Inflammatory macrophage treated with lipopolysaccharide for 1 hour (primary cell): ENCODE data around the gene ACAP2.
A peak's percentile ranks its signal among the peaks of the same experiment; 100 is the strongest.
"Not testable (repeated sequence)": the region's sequence is repeated elsewhere in the genome, so short reads cannot be mapped to it uniquely, and the experiment has no call there.

ENCODE experiments used
- DNase-seq, 2 donors: peaks; one replicate each; pipeline ENCODE4 v3.0.0-alpha.2; 2020 to 2022

The ACAP2 gene

DNA sequence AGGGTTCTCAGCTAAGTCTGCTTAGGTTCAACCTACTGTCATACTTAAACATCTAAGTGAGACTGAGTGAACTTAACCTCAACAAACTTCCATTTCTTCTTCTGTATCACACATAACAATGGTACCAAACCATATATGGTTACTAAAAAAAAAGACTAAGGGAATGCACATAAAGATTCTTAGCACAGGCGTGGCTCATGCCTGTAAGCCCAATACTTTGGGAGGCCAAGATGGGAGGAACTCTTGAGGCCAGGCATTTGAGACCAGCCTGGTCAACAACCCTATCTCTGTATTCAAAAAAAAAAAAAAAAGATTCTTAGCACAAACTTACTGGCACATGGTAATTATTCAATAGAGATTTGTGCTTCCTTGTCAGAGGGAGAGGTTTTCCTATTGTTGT lies 57.9 kb downstream of the ACAP2 start:
- DNase-seq = no peak

DNA sequence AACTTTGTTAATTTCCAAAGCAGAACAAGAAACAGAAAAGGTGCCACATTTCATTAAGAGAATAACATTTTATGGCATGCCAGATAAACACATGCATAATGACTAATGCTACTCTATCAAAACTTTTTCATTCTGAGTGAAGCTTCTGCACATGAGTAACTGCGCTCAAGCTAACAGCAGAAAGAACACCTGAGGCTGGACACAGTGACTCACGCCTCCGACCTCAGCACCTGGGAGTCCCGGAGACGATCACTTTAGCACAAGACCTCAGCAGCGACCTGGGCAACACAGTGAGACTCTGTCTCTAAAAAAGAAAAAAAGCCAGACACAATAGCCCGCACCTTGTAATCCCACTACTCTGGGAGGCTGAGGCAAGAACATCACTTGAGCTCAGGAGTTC lies 70.6 kb downstream of the ACAP2 start:
- DNase-seq = no peak

GRCh38 chr3:195366200-195366925 lies 76.5 kb downstream of the ACAP2 start:
- no peak for DNase-seq

GRCh38 chr3:195365371-195365770 lies 77.4 kb downstream of the ACAP2 start:
- no peak for DNase-seq

DNA sequence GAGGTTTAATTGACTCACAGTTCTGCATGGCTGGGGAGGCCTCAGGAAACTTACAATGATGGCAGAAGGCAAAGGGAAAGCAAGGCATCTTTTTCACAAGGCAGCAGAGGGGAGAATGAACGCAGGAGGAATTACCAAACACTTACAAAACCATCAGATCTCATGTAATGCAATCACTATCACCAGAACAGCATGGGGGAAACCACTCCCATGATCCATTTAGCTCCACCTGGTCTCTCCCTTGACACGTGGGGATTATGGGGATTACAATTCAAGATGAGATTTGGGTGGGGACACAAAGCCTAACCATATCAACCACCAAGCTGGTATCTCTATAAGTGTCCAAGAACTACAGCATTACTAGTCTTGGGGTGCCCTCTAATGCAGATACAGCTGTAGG lies 85.0 kb downstream of the ACAP2 start:
- not testable (repeated sequence) for DNase-seq

DNA sequence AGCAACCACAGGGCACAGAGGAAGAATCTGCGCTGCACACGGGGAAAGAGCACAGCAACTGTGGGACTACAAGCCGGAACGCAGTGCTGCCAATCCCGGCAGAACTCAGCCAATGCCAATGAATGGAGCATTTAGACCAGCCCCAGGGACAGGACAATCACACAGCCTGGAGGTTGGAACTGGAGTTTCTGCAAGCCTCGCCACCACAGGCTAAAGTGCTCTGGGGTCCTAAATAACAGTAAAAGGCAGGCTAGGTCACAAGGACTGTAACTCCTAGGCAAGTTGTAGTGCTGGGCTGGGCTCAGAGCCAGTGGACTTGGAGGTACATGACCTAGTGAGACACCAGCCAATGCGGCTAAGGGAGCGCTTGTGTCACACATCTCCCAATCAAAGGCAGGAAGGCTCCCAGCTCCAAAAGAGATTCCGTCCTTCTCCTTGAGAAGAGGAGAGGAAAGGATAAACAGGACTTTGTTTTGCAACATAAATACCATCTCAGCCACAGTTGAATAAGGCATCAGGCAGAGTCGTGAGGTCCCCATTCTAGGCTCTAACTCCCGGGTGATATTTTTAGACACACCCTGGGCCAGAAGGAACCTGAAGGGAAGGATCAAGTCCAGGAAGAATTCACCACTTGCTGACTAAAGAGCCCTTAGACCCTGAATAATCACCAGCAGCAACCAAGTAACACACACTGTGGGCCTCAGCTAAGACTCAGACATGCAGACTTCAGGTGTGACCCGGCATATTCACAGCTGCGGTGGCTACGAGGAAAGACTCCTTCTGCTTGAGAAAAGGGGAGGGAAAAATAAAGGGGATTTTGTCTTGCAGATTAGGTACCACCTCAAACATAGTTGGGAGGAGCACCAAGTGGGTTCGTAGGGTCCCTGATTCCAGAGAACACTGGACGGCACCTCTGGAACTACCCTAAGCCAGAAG lies 86.4 kb downstream of the ACAP2 start:
- no peak for DNase-seq

DNA sequence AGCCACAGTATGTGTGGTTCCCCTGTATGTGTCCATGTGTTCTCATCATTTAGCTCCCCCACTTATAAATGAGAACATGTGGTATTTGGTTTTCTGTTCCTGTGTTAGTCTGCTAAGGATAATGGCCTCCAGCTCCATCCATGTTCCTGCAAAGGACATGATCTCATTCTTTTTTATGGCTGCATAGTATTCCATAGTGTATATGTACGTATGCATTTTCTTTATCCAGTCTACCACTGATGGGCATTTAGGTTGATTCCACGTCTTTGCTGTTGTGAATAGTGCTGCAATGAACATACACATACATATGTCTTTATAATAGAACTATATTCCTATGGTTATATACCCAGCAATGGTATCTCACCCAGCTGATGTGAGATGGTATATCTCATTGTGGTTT lies 88.8 kb downstream of the ACAP2 start:
- DNase-seq = not testable (repeated sequence)

DNA sequence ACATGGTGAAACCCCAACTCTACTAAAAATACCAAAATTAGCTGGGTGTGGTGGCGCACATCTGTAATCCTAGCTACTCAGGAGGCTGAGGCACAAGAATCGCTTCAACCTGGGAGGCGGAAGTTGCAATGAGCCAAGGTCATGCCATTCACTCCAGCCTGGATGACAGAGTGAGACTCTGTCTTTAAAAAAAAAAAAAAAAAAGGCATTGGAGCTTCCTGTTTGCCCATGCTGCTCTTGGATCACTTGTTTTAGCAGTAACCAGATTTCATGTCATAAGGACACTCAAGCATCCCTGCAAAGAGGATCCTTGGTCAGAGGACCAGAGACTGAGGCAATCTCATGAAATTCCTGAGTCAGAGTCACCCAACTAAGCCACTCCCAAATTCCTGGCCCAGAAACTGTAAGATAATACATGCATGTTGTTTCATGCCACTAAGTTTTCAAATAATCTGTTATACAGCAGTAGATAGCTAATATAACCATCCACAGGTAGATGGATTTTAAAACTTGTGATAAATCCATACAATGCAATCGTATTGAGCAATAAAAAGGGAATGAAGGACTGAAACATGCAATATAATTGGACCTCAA lies 89.8 kb downstream of the ACAP2 start:
- DNase-seq = peak; percentile 53 to 81

- DNase-seq = no peak
Measured at GRCh38 chr3:195348426-195349115, 94.2 kb downstream of the ACAP2 start.

DNA sequence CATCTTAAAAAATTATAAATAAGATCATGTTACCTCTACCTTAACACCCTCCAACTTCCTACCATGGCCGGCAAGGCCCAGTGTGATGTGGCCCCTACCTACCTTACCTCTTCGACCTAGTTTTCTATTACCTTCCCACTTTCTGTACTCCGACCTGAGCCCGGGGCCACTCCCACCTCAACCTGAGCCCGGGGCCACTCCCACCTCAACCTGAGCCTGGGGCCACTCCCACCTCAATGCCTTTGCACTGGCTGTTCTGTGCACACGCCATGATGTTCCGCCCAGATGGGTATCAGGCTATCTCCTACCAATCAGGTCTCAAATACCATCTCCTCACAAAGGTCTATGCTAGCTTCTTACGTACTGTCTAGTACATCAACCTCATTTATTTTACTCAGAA lies 105.1 kb downstream of the ACAP2 start:
- DNase-seq = no peak

GRCh38 chr3:195334967-195335366 lies 107.9 kb downstream of the ACAP2 start:
- DNase-seq = no peak

- no peak for DNase-seq
Measured at GRCh38 chr3:195319060-195319459, 123.8 kb downstream of the ACAP2 start.

GRCh38 chr3:195312714-195313113 lies 130.1 kb downstream of the ACAP2 start:
- DNase-seq = no peak

DNA sequence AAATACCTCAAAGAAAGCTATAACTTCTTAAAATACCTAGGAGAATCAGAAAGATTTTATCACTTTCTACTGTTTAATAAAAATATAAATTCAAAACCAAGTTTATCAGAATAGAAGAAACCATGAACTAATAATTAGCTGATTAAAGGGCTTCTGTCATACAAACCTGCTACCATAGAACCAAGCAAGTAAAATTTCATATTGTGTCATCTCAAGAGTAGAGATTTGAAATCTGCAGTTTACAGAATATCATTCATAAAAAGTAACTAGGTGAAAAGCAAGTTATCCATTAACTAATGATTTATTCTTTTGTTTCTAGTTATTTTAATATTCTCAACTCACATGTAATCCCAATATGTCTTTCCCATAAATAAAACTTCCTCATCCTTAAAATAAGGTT lies 135.1 kb downstream of the ACAP2 start:
- no peak for DNase-seq

DNA sequence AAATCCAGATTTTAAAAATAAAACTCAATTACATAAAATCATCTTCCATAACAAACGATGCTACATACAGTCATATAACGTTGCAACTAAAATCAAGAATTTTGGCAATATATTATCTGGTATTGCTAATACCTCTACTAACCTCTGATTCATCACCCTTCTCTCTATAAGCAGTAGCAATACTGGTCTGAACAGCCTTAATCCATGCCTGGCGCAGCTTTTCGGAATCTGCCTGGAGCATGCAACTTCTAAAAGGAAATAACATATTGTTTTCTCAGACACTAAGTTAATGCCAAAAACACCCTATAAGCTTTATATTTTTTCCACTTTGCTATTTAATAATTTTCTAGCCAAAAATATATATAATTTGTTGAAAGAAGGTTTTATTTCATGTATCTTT lies 136.5 kb downstream of the ACAP2 start:
- no peak for DNase-seq

DNA sequence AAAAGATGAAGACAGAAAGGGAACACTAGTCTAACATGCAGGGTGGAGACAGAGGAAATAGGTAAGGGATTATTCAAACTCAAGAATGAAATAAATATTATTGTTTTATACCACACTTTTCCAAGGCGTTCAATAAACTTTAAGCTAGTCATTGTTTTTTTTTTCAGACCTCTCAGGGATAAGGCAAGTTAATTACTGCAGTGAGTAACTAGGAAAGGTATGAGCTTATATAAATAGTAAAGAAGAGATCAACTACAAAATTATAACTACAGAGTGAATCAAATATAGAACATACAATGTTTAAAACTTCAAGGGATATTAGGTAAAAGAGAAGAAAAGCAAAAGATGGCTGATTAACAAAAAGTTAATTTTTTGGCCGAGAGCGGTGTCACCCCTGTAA lies 140.4 kb downstream of the ACAP2 start:
- no peak for DNase-seq

GRCh38 chr3:195297446-195297845 lies 145.4 kb downstream of the ACAP2 start:
- DNase-seq = no peak

DNA sequence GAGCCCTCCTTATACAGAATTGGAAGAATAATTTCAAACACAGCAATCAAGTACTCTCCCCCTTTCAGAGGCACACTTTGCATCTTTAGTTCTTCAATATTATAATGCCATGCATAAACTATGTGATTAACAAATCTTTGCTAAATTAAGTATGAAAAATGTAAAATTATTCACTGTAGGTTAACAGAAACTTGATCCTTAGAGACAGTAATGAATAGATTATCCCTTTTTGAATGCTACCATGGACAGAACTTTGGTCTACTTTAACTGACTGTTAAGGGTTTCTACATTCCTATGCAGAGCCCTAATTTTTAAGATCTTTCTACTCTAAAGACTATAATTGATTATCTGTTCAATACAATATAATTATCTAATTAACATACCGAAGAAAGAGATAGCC lies 146.2 kb downstream of the ACAP2 start:
- DNase-seq = no peak

DNA sequence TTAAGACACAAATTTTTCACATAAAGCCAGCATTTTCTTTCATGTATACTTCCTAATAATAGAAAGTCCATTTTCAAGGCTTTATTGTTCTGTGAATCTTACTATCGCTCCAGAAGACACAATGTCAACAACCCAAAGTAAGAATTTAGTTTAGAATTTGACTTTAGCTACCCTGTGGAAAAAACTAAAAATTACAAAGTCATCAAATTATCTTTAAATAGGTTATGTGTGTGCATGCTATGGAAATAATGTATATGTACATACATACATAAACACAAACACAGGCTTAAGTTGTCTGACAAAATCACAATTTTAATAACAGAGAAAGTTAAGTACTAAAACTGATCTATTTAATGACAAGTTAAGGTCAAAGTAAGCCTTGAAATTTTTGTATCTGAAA lies 151.7 kb downstream of the ACAP2 start:
- DNase-seq = no peak

DNA sequence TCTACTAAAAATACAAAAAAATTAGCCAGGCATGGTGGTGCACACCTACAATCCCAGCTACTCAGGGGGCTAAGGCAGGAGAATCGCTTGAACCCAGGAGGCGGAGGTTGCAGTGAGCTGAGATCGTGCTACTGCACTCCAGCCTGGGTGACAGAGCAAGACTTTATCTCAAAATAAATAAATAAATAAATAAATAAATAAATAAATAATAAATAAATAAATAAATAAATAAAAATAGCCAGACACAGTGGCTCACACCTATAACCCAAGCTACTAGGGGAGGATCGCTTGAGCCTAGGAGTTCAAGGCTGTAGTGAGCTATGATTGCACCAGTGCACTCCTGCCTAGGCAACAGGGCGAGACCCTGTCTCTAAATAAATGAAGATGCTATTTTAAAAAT lies 152.2 kb downstream of the ACAP2 start:
- DNase-seq = not testable (repeated sequence)

DNA sequence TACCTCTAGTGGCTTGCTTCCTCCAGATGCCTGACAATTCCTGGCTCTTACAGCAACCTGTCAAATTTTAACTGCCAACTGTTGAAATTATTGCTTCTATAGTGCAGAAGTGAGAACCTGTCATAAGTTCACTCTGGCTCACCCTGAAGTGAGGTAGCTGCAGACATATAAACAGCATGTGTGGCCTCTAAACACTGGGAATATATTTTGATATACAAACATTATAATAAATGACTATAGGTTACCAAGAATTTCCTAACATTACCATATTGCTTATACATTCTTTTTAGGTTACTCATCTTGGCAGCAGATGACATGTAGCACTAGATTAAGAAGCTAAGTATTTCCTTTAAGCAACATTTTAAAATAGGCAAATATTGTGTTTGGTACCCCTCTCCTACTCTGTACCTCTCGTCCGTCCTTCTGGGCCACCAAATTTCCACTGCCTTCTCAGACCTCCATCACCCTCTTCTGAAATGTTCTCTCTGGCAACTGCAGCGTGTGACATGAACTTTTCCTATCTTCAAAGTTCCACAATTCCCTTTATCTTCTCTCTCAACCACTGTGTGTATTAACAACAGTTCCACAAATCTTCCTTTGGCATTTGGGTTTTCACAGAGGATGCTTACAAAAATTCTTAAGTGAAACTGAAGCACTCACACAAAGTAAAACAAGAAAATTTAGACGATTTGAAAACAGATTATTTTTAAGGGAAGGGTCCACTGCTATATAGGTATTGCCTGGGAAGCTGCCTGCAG lies 156.5 kb downstream of the ACAP2 start:
- DNase-seq = no peak

DNA sequence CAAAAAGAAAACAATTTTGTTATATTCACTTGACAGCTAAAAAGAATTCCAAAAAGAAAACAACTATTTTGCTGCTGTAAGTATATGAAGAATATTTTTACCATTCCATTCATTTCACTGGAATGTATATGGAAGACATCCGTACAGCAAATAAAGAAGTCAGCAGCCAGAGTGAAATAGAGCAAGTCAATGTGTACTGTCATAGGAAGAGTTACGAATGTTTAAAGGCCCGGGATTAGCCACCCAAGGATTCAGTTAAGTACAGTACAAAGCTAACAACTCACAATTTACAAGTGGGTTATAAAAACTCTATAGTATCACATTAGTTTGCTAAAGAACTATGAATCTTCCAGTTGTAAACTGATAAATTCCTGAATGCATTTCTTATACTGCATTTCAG lies 157.4 kb downstream of the ACAP2 start:
- DNase-seq = no peak
